Measurements from ENCODE around the gene IL6R.

The IL6R gene

GRCh38 chr1:154517661-154518060 lies 112.5 kb downstream of the IL6R start:
- DNase-seq (ENCODE audit: low read depth): no peak

All from stimulated activated CD8-positive, alpha-beta memory T cell treated with anti-CD3 and anti-CD28 coated beads, Interleukin-12 subunit alpha, Interleukin-12 subunit beta, amount 100 ng/mL, for 4 hours (primary cell).